B cell (primary cell): Measurements from ENCODE around the gene AIMP2.

Experiments
- EZH2 ChIP-seq: IDR thresholded peaks from 2 replicates; pipeline ENCODE4 v1.6.1; 2012; ENCODE audit warnings: borderline replicate concordance, low read depth, mild to moderate bottlenecking, moderate library complexity, low read length; ENCODE audit not compliant: insufficient read depth, poor library complexity, severe bottlenecking
- TF ChIP-seq, protein P1 (sequence below): fragments of 200-600 bp; IDR thresholded peaks from one replicate; pipeline ENCODE4 v1.8.0; 2022; ENCODE audit warnings: antibody characterized with exemption, mild to moderate bottlenecking

DNA sequence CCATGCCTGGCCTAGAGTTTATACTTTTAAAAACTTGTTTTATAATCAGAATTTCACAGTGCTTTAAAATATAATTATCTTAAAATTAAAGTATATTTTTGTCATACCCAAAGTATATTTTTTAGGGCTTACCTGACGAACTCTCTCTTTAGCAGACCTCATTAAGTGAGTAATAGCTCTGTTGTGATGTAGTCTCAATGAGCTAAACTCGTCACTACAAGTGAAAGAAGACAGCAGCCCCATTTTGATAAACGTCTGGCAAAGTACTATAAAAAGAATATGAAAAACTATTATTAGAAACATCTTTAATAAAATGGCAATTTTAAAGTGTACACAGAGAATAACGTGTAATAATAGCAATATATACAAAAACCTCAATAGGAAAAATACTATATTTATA, 40.7 kb downstream of the AIMP2 start:
- TF ChIP-seq, protein P1, sequence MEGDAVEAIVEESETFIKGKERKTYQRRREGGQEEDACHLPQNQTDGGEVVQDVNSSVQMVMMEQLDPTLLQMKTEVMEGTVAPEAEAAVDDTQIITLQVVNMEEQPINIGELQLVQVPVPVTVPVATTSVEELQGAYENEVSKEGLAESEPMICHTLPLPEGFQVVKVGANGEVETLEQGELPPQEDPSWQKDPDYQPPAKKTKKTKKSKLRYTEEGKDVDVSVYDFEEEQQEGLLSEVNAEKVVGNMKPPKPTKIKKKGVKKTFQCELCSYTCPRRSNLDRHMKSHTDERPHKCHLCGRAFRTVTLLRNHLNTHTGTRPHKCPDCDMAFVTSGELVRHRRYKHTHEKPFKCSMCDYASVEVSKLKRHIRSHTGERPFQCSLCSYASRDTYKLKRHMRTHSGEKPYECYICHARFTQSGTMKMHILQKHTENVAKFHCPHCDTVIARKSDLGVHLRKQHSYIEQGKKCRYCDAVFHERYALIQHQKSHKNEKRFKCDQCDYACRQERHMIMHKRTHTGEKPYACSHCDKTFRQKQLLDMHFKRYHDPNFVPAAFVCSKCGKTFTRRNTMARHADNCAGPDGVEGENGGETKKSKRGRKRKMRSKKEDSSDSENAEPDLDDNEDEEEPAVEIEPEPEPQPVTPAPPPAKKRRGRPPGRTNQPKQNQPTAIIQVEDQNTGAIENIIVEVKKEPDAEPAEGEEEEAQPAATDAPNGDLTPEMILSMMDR: no peak
- TF ChIP-seq EZH2: no peak
